PC-9 (cell line): ENCODE measurements around the gene ARHGEF26.

Experiments
- EZH2 ChIP-seq: fragments of 200-600 bp; sonication (generic); IDR thresholded peaks from 2 replicates; pipeline ENCODE4 v1.8.0; 2017; ENCODE audit warnings: antibody characterized with exemption, low read depth
- TF ChIP-seq, protein P1 (sequence below): fragments of 200-600 bp; sonication (generic); conservative IDR thresholded peaks from 2 replicates; pipeline ENCODE4 v1.6.1; 2017; ENCODE audit warnings: mixed run types, antibody characterized with exemption, mild to moderate bottlenecking, moderate library complexity

DNA sequence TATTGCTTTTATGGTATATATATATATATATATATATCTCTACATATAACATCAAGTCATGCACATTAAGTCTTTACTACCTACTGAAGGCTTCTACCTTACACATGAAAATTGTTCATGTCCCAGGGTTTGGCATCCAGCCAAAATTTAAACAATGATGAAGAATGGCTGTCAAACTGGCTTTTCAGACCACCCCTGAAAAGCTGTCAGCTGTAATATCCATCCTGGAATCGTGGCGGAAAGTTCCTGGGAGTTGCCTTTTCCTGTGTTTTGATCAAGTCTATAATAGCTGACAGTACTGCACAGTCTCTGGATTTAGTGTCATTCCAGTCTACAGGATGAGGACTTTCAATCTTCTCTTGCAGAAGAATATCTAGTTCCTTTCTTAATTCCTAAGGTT lies 154.8 kb downstream of the ARHGEF26 start:
- TF ChIP-seq, protein P1, sequence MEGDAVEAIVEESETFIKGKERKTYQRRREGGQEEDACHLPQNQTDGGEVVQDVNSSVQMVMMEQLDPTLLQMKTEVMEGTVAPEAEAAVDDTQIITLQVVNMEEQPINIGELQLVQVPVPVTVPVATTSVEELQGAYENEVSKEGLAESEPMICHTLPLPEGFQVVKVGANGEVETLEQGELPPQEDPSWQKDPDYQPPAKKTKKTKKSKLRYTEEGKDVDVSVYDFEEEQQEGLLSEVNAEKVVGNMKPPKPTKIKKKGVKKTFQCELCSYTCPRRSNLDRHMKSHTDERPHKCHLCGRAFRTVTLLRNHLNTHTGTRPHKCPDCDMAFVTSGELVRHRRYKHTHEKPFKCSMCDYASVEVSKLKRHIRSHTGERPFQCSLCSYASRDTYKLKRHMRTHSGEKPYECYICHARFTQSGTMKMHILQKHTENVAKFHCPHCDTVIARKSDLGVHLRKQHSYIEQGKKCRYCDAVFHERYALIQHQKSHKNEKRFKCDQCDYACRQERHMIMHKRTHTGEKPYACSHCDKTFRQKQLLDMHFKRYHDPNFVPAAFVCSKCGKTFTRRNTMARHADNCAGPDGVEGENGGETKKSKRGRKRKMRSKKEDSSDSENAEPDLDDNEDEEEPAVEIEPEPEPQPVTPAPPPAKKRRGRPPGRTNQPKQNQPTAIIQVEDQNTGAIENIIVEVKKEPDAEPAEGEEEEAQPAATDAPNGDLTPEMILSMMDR, result no peak
- no peak for TF ChIP-seq EZH2
